GM12892 (cell line): ENCODE data around the gene CHCHD3.

Experiments used
- DNase-seq: peaks from one replicate; pipeline ENCODE4 v3.0.0; 2011; ENCODE audit not compliant: insufficient read length
- FAIRE-seq: peaks from 2 replicates; lab custom pipeline; 2011; peaks lifted over from hg19 to GRCh38; lab: Jason Lieb, UNC
- POLR2A ChIP-seq: IDR thresholded peaks from 2 replicates; pipeline ENCODE4 v1.6.1; 2011; ENCODE audit warnings: low read depth, low read length, control low read depth
- POLR2AphosphoS5 ChIP-seq: IDR thresholded peaks from 2 replicates; pipeline ENCODE4 v1.6.1; 2011; ENCODE audit warnings: low read depth, low read length, control low read depth
- TAF1 ChIP-seq: IDR thresholded peaks from 2 replicates; pipeline ENCODE4 v1.6.1; 2011; ENCODE audit warnings: low read depth, mild to moderate bottlenecking, control low read depth, low read length, borderline replicate concordance

The CHCHD3 gene

DNA sequence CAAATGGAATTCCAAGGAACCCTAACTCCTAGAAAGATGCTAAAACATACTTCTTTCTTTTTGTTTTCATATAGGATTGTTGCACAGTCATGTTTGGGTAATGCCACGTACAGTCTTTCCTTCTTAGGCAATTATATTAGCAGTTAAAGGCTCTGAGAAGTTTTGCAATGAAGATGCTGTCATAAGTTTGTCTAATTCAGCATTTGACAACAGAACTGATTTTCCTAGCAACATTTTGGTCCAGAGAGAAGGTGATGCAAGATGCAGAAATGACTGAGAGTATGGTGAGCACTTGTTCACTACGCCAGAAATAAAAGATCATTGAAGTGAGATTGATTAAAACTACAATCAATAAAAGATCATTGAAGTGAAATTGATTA lies 321.7 kb downstream of the CHCHD3 start:
- FAIRE-seq: no peak
- no peak for DNase-seq
- TF ChIP-seq TAF1: no peak

DNA sequence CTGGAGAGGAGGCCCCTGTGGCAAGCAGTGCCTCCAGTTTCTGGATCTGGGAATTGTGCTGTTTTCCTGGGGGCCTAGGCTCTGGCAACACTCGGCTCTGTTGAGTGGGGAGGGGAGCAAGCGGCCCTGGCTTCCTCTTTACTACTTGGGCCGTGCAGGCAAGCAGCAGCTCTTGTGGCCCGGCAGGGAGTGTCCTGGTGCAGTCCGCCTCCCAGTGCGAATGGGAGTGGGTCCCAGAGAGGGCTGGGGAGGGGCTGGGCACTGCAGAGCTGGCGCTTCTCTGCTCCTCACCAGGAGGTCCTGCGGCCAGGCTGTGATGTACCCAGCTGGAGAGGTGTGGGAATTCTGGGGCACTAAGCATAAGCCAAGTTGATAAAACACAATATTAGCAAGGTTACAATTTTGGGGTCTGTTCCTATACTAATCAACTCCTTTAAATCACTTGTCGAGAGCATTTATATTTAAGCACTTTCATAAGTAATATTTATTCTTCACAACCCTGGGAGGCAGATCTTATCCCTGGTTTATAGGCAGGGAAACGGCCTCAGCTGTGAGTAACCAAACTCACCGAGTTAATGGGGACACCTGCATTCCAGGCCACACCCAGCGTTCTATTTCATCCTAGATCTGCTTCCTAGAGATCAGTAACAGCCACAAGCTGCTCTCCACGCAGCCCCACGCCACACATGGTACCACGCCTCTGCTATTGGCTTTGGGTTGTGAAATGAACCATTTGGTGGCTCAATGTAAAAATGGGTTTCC lies 322.2 kb downstream of the CHCHD3 start:
- FAIRE-seq: no peak
- no peak for DNase-seq
- TF ChIP-seq POLR2A: no peak
- no peak for TF ChIP-seq POLR2AphosphoS5
- no peak for TF ChIP-seq TAF1

DNA sequence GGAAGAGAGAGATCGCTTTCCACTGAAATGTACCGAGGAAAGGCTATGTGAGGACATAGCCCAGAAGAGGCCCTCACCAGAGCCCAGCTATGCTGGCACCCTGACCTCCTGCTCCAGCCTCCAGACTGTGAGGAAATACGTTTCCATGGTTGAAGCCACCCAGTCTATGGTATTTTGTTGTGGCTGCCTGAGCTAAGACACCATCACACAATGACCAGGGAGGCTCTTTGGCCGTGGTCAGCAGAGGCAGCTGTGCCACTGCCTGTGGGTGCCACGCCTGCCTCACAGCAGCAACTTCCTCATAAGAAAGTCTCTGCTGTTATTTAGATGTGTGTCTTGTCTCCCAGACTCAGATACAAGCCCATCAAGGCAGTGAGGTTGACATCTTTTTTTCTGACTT lies 322.9 kb downstream of the CHCHD3 start:
- TF ChIP-seq TAF1: no peak
- no peak for FAIRE-seq
- DNase-seq: no peak

DNA sequence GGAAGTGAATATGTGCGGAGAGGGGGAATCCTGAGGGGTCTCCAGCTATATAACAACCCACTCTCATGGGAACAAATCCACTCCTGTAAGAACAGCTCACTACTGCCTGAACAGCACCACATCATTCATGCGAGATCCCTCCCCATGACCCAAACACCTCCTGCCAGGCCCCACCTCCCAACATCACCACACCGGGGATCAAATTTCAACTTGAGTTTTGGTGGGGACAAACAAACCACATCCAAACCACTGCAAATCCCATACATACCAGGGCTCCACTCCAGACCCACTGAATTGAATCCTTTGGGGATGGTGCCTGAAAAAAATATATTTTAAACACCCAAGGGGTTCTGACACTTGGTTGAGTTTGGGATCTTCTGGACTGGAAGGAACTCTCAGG lies 324.1 kb downstream of the CHCHD3 start:
- no peak for DNase-seq
- no peak for FAIRE-seq
- TF ChIP-seq POLR2A (no peak), POLR2AphosphoS5 (no peak), TAF1 (no peak)

DNA sequence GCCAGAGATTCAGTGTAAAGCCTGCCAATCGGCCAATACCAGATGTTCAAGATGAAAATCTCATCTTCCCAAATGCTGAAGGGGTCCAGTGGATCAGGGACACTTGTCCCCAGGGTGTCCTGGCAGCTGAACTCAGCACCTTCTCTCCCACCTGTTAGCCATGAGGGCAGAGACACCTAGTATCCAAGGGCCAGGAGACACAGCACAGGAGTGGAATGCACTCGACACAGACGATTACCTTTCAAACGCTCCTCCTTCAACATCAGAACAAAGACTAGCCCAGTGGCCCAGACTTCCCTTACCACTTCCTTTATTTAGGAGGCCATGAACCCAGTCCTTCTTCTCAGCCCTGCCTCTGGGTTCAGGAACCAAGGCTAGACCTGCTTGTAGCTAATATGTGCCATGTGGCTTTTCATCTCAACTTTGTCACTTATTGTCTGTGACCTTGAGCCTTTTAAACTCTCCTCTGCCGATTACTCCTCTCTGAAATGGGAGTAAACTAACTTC lies 325.4 kb downstream of the CHCHD3 start:
- no peak for DNase-seq
- no peak for FAIRE-seq
- no peak for TF ChIP-seq TAF1
- TF ChIP-seq POLR2A: no peak
- TF ChIP-seq POLR2AphosphoS5: no peak

DNA sequence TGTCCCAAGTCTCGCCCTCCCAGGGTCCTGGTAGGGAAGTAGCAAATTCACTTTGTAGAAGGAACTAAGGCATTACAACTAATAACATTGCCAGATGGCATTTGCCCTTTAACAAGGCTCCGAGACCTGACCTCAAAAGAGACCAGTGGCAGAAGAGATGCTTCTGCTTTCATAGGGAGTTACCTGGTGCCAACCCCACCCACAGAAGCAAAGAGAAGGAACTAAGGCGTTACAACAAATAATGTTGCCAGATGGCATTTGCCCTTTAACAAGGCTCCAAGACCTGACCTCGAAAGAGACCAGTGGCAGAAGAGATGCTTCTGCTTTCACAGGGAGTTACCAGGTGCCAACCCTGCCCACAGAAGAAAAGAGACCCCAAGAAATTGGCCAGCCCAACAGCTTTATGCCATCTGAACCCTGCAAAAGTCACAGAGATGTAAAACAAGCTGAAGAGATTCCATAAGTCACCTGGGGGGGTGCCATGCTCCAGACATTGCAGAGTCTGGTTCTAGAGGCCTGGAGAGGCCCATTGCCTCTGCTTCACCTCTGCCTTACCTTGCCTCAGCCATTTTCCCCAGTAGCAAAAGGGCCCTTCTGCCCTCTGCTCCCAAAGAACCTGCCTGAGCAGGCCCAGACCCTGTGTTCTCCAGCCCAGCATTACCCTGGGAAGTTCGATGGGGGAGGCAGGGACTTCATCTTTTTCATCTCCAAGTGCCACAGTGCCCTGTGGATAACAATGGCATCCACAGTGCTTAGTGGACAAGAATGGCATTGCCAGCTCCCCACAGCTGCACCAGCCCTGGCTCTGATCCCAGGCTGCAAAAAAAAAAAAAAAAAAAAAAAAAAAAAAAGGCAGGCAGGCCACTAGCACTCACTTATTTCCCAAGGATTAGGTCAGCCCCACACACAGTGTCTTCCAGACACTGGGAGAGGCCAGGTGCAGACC lies 326.1 kb downstream of the CHCHD3 start:
- TF ChIP-seq TAF1: no peak
- TF ChIP-seq POLR2A: no peak
- no peak for TF ChIP-seq POLR2AphosphoS5
- FAIRE-seq (no peak), DNase-seq (no peak)

DNA sequence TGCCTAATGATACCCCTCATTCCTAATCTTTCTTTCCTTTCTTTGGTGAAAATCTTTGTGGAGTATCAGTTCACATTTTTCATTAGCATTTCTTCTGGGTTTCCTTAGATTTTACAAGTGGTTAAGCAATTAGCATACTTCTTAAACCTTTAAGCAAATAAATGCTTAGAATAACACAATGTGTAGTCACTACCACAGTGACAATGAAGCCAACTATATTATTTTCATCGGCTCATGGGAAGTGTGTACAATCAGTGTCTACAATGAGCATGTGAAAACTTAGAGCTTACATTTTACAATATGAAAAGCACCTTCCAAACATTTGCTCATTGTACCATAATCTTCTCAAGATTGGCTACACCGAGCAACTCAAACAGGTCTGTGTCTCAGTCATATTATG lies 329.5 kb downstream of the CHCHD3 start:
- FAIRE-seq (no peak), DNase-seq (no peak)
- TF ChIP-seq POLR2AphosphoS5: no peak
- no peak for TF ChIP-seq TAF1
- no peak for TF ChIP-seq POLR2A

DNA sequence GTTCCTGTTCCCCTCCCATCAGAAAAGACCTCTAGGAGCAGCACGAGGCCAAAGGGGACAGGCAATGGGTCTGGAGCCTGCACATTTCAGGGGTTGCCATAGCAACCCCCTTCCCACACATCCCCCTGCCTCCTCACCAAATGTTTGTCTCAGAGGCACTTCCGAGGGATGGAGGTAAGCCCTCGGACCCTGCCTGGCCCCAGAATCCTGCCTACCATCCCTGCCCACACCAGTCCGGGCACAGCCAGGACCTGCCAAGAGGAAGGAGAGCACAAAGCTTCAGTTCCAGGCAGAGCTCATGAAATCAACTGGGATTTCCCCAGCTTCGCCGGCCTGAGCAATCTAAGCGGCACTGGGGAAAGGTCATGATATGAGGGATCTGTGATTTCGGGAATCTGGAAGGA lies 330.6 kb downstream of the CHCHD3 start:
- no peak for FAIRE-seq
- DNase-seq: no peak
- TF ChIP-seq POLR2A: no peak

DNA sequence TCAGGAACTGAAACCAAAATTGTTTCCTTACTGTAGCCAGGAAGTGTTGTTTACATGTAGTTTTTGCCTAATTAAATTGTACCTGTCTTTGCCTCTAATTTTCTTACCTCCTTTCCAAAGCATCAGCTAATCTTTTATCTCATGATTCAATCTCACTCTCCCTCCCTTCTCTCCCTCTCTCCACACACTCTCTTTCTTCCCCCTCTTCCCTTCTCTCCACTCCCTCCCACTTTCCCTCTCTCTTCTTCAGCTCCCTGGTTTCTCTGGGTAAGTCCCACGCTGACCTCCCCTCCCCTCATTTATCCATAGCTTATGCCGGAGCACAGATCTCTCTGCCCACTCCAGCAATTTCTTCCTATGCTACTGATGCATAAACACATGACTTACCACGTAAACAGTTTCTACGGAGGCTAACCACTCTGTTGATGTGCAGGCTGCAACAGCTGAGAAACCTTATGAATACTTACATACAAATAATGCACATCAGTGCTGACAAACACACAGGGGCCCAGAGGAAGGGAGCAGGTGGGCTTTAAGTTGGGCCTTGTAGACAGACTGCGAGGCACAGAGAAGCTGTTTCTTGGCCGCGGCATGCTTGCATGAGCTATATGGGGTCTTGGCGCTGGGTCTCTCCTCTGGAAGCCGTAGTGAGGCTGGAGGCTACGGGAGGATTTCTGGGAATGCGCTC lies 331.2 kb downstream of the CHCHD3 start:
- DNase-seq (no peak), FAIRE-seq (no peak)
- TF ChIP-seq POLR2A (no peak), TAF1 (no peak), POLR2AphosphoS5 (no peak)

DNA sequence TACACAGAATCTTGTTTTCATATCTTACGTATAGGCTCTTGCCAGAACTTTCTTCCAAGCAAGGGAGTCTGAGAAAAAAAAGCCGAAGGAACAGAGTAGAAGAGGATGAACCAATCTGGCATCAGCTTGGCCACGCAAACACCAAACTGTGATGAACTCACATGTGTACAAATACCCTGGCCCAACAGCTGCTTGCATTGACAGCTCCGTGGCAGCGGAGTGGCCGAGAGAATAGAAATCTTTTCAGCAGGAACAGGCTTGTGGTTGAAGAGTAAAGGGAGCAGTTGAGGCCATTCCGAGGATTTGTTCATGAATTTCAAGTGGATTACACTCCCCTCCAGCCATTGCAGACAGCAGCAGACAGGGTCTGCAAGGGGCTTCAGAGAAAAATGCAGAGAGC lies 331.8 kb downstream of the CHCHD3 start:
- no peak for DNase-seq
- TF ChIP-seq POLR2A: no peak
- TF ChIP-seq POLR2AphosphoS5: no peak
- TF ChIP-seq TAF1: no peak

DNA sequence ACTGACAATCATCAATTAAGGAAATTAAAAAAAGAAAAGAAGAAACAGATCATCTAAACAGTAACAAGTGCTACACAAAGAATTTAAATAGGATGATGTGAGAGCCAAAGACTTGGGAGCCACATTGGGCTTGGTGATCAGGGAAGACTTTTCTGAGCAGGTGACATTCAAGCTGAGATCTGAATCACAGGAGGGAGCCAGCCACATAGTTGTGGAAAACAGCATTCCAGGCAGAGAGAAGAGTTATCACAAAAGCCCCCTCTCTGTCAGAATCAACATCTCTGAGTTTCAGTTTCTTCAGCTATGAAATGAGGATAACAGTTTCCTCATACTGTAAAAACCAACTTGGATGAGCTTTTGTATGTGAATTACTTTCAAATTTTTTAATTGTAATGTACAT lies 336.4 kb downstream of the CHCHD3 start:
- DNase-seq (no peak), FAIRE-seq (no peak)
- no peak for TF ChIP-seq POLR2A
- TF ChIP-seq TAF1: no peak
- no peak for TF ChIP-seq POLR2AphosphoS5

More for the DNA sequence above, 331.8 kb downstream of the CHCHD3 start:
- no peak for FAIRE-seq
